ENCODE measurements around the gene SESN3.
"Not testable (repeated sequence)": the region's sequence is repeated elsewhere in the genome, so short reads cannot be mapped to it uniquely, and the experiment has no call there.

The SESN3 gene

DNA sequence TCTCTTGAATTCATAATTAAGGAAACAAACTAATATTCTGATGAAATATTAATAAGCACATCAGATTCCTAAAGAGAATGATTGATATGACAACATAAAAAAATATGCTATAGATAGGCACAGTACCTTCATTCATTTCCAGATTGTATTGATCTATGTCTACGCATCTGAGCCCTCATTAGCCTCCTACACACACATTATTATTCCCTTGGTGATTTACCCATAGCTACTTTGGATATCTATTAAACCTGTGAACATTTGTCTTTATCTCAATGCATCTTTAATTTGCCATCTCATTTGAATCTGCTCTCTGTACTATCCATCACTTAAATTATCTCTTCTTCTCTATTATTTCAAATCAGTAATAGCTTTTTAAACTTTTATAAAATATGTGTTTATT is 18.4 kb downstream of the SESN3 start:
- no peak for DNase-seq

DNA sequence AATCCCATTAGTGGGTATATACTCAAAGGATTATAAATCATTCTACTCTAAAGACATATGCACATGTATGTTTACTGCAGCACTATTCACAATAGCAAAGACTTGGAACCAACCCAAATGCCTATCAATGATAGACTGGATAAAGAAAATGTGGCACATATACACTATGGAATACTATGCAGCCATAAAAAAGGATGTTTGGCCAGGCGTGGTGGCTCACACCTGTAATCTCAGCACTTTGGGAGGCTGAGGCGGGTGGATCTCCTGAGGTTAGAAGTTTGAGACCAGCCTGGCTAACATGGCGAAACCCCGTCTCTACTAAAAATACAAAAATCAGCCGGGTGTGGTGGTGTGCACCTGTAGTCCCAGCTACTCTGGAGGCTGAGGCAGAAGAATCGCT is 21.5 kb downstream of the SESN3 start:
- not testable (repeated sequence) for DNase-seq

DNA sequence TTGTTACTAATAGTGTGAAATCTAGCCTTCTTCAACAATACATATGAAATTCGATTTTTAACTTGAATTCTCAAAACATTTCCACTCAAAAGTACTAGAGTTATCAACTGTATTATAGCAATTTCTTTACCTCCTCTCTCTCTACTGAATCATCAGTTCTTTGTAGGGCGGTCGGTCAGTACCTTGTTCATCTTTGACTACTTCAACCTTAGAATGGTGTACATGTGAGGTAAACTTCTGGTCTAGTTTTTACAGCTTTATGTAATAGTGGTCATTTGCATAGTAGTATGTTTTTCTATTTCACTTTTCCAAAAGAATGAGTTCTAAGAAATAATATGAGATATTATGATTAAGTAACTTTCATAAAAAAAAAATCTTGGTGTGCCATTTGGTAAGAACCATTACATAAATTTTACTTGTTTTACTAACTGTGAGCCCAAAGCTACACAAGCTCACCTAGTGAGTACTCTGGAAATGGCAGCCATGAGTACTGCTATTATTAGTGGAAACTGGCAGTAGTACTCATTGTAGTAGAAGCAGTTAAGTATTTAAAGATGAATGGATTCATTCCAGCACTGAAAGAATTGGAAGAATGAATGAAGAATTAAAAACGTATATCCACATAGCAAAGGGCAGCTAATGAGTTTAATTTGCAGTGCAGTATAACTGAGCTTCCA is 30.1 kb downstream of the SESN3 start:
- DNase-seq = no peak

DNA sequence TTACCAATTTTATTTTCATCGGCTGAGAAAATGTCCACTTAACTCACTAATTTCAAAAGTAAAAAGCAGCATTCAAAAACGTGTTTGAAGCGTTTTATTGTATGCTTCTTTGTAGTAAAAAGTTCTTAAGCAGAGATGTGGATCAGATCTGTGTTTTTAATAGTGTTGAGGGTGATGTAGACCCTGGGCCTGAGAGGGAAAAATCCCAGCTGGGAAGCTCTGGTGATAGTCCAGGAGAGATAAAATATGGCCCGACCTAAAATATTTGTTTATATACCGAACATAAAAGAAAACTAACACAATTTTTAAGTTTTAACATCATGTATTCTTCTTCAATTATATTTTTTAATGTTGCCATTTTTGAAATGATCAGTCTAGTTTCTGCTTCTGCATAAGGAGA is 35.2 kb downstream of the SESN3 start:
- DNase-seq = no peak

DNA sequence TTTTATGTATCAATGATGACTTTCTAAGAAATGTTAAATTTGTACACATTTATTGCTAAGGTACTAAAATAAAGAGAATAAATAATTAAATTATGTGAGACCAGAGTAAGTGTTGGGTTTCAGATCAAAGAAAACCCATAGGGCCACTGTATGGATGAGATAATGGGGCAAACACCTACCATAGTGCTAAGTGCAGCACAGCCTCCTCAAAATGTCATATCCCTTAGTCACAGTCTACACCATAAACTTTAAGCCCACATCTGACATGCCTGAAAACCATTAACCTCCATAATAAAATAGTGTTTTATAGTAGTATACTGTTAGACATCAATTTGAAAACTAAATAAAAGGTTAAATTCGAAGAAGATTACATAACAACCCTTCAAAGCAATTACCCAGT is 37.5 kb downstream of the SESN3 start:
- DNase-seq = no peak

DNA sequence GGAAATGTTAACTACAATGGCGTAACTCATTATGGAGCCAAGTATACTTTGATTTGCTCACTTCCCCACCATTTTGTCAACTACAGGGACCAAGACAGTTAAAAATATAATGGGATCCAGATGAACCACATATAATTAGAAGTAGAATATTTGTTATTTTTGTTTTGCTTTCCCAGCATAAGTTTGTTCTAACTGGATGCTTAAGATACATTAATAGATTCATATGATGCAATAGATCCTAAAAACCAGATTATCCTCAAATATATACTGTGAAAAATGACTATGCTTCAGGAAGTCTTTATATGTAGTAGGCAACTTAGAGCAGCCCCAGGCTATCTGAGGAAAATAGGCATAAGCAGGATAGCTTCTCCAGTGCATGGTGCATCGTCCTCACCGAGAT is 38.3 kb downstream of the SESN3 start:
- no peak for DNase-seq

DNA sequence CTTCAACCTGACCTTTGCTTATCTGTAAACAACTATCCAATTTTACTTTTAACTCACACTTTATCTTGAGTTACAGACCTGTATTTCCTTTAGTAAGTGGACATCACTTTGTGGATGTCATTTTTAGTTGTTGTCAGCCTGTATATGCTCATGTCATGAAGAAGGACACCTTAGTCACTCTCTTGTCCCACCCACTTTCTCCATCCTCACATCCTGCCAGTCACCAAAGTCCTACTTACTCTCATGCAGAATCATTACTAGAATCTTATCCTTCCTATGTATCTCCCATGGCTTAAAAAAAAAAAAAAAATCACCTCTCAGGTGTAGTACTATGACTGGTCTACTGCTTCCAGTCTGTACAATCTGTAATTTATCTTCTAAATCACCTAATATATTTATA is 43.3 kb downstream of the SESN3 start:
- no peak for DNase-seq

DNA sequence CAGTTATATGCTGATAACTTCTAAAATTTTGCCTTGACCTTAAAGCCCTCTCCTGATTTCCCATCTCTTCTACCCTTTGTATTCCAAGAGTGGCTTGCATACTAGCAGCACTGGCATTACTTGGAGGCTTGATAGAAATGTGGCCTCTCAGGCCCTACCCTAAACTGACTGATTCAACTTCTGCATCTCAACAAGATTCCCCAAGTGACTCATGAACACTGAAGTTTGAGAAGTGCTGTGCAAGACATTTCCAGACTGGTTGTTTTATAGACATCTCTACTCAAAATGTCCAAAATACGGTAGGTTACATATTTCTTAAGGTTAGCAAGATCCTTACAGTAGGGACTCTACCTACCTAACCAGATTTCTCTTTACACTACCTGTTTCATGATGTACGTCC is 48.6 kb downstream of the SESN3 start:
- no peak for DNase-seq

DNA sequence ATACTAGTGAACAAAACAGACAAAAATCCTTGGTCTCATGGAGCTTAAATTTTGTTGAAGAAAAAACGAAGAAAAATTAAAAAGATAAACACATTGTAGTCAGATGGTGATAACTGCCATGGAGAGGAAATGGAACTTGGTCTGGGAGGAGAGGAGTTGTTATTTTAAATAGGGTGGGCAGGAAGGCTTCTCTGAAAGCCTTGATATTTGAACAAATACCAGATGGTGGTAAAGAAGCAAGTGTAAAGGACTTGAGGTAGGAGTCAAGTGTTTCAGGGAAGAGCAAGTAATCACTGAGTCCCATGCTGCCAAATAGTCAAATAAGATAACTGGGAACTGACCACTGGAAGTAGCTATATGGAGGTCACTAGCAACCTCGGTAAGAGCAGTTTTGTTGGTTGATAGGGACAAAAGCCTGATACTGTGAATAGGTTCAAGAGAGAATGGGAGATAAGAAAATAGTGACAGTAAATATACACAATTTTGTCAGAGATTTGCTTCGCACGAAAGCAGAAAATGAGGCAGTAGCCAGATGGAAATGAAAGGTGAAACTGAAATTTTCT is 55.1 kb downstream of the SESN3 start:
- no peak for DNase-seq

DNA sequence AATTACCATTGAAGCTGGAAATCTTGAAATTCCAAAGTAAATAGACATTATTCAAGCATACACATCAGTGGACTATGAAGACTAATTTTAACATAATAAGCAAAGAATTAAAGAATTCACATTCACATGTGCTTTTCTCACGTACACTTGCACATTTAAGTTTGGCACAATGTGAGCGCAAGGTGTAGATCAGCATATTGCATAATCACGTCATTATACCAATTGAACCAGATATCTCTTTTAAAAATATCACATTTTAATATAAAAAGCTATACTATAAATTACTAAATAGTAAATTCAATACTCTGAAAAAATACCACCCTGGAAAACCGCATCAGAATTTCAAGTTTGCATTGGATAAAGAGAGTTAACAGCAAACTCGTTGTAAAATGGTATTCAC is 60.7 kb downstream of the SESN3 start:
- DNase-seq = no peak

DNA sequence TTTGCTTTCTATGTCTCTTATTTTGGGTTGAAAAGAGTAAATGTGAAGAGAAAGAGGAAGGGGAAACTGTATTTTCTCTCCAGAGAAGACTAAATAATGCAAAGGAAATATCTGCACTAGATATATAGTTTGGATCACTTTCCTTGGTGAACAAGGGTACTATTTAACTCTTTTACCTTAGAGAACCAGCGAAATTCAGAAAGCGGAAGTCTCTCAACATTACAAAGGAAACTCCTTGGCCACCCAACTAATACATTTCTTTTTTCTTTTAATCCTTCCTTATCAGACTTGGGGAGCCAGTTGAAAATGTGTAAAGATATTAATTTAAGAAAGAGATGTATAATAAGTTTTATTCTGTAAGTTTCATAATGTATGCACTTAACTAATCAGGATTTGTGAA is 64.2 kb downstream of the SESN3 start:
- DNase-seq = no peak

DNA sequence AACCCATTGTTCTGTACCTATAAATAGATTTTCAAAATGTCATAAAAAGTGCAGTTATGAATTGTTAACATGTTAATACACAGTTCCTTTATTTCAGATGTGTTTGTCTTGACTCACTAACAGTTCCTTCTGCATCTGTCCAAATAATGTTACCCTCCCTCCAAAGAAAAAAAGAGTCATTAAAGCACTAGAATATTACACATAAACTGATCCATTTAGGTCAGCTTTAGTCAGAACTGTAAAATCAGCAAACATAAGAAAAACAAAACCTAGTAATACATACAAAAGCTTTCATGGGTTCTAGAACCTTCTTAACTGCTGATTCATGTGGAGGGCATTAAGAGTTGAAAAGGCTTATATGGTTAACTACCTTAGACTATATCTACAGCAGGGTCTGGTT is 65.4 kb downstream of the SESN3 start:
- DNase-seq = no peak

DNA sequence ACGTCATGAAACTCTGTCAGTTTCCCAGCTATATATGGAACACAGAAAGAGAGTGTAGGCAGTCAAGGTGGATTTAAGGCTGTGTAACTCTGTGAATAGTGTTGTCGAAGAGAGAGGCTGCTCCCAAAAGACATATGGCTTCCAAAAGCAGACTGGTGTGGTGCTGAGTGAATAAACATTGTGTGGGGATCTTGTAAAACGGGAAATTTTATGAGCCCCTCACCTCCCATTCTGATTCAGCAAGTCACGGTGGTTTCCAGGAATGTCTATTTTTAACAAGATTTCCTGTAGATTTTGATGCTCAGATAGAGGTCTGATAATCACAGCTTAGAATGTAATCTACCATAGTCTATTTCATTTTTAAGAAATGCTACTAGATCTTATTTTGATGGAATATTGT is 67.9 kb downstream of the SESN3 start:
- no peak for DNase-seq

DNA sequence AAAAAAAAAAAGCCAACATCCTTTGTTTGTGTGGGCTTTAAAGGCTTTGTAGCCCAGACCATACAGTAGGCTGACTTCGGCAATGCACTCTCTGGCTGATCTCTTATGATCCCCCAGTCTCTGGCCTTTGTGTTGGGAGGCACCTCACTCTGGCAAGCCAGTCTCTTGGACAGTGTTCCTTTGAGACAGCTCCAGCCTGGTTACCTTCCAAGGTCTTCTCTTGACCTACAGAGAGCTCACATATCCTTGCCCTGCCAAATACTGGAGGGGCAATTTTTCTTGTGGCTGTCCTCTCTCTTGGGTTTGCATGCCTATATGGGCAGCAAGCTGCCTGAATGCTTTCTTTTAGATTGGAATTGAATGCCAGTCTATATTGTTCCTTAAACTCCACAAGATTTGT is 69.8 kb downstream of the SESN3 start:
- no peak for DNase-seq

DNA sequence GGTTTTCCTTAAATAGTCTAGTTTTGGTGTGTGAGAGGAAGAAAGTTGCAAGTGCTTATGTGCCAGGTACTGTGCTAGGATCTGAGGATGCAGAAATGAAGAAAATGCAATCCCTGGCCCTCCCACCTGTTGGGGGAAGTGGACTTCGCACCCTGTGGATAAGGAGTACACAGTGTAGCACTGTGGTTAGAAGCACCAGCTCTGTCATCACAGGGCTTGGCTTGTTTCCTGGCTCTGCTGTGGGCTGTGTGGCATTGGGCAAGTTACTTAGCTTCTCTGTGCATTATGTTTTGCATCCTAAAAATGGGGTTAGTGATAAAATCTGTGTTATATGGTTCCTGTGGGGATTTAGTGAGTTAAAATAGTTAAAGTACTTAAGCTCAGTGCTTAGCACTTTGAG is 73.2 kb downstream of the SESN3 start:
- no peak for DNase-seq

DNA sequence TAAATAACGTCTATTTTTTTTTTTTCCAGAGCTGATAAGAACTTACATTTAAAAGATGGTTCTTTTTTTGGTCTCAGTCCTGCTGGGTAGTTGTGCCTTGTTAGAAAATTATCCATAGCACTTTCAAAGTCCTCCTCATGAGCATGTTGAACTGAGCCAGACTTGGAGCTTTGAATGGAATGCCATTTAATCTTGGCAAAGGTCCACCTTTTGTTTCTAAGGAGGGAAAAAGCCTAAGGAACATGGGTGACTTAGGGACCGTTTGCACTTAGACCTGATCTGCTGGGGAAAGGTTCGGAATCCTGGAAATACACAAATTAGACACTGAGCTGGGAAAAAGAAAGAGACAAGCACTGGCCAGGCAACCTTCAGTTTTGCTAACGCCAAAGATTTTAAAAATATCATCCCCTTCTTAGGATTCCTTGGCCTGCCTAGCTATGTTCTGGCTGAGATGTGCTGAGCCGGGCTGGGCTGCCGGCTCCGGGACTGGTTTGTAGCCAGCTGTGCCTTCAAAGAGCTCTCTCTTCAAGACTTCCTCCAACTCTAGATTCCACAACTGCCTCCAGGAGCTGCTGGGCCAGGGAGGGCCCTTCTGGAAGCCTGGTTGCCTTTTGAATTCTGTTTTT is 74.0 kb downstream of the SESN3 start:
- DNase-seq = no peak

DNA sequence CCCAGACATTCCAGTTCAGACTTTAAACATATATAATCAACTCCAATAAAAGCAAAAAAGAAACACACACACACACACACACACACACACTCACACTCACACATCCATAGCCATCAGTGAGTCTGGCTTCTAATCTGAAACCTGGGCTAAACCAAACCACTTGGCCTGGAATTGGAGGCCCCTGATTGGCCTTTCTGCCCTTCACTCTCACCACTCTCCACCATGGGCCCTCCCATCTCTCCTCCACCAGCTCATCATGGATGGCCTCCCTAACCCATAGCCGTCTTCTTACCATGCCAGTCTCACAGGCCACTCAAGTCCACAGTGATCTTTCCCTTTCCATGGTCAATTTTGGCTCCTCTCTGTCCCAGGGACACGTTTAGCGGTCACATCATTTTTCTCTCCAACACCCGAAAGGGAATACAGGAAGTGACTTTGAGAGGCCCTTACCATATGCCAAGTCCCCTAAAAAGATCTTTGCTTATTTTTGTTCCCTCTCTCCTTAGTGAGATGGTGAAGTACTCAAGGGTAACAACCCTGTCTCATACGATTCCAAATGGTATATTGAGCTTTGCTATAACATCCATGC is 74.8 kb downstream of the SESN3 start:
- no peak for DNase-seq

DNA sequence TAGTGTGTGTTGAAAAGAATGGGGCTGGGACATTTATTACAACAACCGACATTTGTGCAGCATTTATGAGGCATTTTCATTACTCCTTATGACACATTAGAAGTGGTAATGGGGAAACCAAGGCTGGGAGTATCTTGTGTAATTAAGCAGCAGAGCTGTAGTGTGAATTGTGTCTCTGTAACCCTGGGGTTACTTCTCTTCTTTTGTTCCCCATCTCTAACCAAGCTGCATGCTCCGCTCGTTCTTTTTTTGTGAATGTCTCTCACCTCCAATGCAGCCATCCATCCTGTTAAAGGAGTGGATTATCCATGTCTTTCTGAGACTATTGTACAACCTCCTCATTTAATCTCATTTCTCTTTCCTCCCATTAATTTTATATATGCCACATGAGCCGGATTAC is 75.6 kb downstream of the SESN3 start:
- DNase-seq = no peak

DNA sequence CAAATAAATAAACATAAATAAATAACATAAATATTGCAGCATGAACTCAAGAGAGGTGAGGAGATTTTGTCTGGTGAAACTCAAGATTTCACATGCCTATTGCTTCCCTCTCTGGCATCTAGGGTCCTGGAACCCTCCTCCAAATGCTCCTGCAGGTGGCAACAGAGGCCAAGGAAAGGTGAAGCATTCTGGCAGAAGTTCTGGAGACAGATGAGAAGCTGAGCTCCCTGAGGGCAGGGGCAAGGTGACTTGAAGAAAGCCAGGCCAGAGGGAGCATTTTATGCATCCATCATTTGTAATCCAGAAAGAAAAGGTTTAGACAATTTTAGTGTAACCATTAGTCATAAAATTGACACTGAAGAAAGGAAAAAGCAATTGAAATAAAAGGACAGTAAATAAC is 76.5 kb downstream of the SESN3 start:
- peak; percentile 59 to 70 for DNase-seq

DNA sequence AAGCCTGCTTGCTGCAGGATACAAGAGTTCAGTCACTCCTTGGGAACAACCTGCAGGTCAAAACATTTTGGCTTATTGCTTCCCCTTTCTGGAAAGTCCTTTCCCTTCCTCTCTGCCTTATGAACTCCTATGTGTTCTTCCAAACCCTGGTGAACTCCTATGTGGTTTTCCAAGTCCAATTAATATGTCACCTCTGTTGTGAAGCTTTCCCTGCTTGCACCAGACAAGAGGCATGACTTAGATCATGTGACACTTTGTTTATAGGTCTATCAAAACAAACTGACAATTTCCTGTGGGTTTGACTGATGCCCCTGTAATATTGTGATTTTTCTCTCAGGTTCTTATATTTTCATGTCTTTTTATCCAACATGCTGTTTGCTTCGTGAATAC is 77.2 kb downstream of the SESN3 start:
- DNase-seq = no peak

DNA sequence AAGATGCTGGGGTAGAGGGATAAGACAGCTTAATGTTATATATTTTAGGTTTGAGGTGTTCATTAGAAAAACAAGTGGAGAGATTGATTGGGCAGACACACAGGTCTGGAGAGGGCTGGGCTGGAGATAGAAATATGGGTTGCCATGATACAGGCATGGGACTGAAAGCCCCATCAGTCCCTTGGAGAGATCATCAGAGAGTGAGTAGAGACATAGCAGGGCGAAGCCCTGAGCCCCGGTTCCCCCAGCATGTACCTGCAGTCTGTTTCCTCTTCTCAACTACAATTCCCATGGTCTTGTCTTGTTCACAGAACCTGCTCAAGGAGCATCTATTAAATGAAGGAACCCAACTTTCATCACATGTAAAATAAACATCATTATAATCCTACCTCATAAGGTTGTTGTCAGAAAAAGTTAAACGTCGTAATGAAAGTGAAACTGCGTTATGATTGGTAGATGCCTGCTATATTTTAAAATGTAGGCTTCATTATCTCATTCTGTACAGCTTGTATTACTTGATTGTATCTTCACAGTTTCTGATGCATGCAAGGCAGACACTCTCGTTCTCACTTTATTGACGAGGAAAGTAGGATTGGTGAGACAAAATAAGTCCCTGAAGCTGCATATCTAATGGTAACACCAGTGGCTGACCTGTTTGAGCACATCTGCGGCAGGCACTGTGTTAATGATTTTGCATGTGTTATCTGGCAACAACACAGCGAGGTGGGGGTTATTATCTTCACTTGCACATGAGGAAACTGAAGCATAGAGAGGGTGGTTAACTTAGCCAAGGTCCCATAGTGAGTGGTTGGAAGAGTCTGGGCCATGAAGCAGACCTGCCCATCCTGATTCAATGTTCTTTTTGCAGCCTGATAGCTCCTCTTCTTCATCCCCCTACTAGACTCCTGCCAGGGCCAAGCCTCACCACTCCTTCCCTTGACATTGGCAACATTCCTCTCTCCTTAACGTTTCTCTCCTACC is 77.8 kb downstream of the SESN3 start:
- peak in 1 of 2 donors; percentile 43 for DNase-seq

DNA sequence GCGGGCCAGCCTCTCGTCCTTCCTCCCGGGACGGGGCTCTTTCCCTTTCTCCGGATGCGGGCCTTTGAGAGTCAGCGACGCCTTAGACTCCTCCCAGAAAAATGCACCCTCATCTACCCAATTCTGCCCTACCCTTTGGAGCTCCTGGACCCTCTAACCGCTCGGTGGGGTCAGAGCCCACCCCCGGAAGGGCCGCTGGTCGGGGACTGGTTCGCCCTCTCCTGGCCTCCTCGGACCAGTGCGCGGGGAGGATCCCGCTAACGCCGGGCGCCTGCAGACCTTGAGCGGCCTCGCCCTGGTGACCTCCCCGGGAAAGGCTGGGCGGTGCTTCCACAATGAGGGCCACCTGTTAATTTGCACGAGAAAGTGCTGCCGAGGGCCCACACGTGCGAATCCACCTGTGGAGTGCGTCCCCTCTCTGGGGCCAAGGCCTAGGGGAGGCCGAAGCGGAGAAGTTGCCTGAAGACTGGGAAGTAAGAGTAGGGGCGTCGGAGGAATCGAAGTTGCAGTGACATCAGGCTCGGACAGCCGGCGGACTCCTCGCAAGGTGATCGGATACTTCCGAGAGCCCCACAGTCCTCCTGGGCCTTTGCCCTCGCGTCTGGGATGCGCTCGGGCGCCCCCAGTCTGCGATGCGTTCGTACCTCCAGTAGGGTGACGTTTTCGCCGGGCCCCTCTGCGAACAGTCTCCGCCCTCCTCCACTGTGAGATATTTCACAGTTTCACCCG is 79.9 kb downstream of the SESN3 start:
- peak; percentile 88 to 90 for DNase-seq

Data from stimulated activated CD4-positive, alpha-beta T cell treated with anti-CD3 and anti-CD28 coated beads, Interleukin-2, amount 100 ng/mL, for 24 hours (primary cell).